ENCODE results near the gene WNT10A.

WNT10A gene

DNA sequence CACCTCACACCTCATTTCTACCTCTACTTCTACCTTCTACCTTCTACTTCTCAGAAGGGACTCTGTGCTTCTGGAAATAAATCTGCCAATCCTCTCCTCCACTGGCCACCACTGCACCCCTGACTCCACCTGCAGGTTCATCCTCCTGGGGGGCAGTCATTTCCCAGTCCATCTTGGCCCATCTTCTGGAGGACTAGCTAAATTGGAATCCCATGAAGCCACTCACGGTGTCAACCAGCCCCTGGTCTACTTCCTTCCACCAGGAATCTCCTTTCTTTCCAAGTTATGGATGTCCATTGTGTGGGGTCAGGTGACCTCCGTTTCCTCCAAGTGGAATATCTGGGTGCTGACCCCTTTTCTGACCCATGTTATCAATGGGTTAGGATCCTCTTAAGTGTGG, 3.9 kb downstream of the WNT10A start:
- Histone ChIP-seq H2BK120ac (ENCODE audit: insufficient read depth, low read length, poor library complexity) (no peak overlapping the region), H3K4me2 (ENCODE audit: low read length) (no peak overlapping the region), H3K79me1 (ENCODE audit: low read length) (no peaks in the 10 kb centered on the region), H2AK5ac (ENCODE audit: low read length) (no peak overlapping the region), H3K27me3 (ENCODE audit: insufficient read depth, low read length) (peaks cover 66% of the 10 kb centered on the region), H3K14ac (ENCODE audit: low read length) (no peak overlapping the region), H3K27ac (ENCODE audit: low read depth, low read length) (no peak overlapping the region), H3K4me1 (ENCODE audit: control insufficient read depth in 1 of 2, insufficient read depth in 2 of 2, low read length in 2 of 2) (peaks cover 9 to 10% of the 10 kb centered on the region in 2 experiments), H4K8ac (ENCODE audit: low read depth, low read length) (no peak overlapping the region), H2BK12ac (ENCODE audit: low read length) (no peak overlapping the region), H2AFZ (ENCODE audit: insufficient read depth, low read length, poor library complexity) (no peak overlapping the region), H4K91ac (ENCODE audit: low read depth, low read length) (no peak overlapping the region), H3K9me3 (ENCODE audit: insufficient read depth, low read depth, low read length) (peaks cover 10% of the 10 kb centered on the region), H3K9ac (ENCODE audit: low read length) (no peak overlapping the region), H3K4ac (ENCODE audit: low read depth, low read length) (no peak overlapping the region), H3K18ac (ENCODE audit: low read length) (no peak overlapping the region), H3K23ac (ENCODE audit: low read length) (no peak overlapping the region), H3K79me2 (ENCODE audit: control insufficient read depth, insufficient read depth, low read length, poor library complexity) (no peaks in the 10 kb centered on the region), H3K4me3 (ENCODE audit: low read depth, low read length) (no peak overlapping the region), H4K12ac (ENCODE audit: low read depth, low read length) (no peak overlapping the region), H3K36me3 (ENCODE audit: control insufficient read depth in 1 of 2, insufficient read depth in 2 of 2, low read length in 2 of 2) (no peaks in the 10 kb centered on the region), H2BK5ac (ENCODE audit: low read depth, low read length, poor library complexity) (no peak overlapping the region)
- no CpG with 5 or more reads among the region's 2 CpGs for WGBS (ENCODE audit: extremely low coverage, insufficient coverage, insufficient read length)
- no peak for DNase-seq

DNA sequence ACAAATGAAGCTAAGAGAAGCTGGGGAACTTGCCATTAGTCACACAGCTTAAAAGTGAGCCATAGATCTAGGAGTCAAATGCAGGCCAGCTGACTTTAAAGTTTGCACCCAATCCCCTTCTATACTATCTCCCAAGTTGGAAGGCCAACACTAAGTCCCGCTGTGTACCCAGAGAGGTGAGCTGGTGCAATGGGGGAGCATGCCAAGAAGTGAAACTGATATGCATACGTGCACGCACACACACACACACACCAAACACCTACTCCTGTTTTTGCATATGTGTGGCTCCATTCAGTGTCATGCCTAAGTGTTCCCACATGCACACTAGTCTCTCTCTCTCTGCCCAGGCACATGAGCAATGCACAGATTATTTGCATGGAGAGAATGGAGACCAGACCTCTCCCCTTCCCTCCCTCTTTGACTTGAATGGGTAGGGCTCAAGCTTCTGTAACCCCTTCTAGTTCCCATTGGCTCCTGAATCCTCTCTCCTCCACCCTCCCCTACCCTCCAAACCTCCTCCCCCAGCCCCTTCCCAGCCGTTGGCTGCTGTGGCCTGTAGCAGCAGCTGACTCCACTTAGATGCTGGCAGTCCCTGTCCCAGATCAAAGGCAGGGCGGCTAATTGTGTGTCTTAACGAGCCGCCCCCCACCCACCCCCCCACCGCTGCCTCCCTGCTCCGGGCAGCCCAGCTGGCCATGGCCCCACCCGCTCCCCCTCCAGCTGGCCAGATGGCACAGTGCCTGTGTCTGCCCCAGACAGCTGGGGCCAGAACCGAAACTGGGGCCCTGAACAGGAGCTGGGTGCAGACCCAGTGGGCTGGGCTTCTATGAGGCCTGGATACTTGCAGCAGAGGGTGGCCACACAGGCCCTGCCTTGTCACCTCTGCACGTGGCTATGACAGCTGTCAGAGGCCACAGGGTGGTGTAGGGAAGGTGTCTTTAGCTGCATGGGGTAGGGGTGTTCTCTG, 5.6 kb downstream of the WNT10A start:
- WGBS (ENCODE audit: extremely low coverage, insufficient coverage, insufficient read length): no CpG with 5 or more reads among the region's 12 CpGs
- no peak overlapping the region for H4K8ac ChIP-seq (ENCODE audit: low read depth, low read length)
- peaks cover 58% of the 10 kb centered on the region for H3K27me3 ChIP-seq (ENCODE audit: insufficient read depth, low read length)
- H3K4ac ChIP-seq (ENCODE audit: low read depth, low read length): no peak overlapping the region
- no peak overlapping the region for H2AFZ ChIP-seq (ENCODE audit: insufficient read depth, low read length, poor library complexity)
- no peak overlapping the region for H3K23ac ChIP-seq (ENCODE audit: low read length)
- no peak overlapping the region for H2BK5ac ChIP-seq (ENCODE audit: low read depth, low read length, poor library complexity)
- H4K12ac ChIP-seq (ENCODE audit: low read depth, low read length): no peak overlapping the region
- H2BK120ac ChIP-seq (ENCODE audit: insufficient read depth, low read length, poor library complexity): no peak overlapping the region
- H3K14ac ChIP-seq (ENCODE audit: low read length): no peak overlapping the region
- peaks cover 11% of the 10 kb centered on the region for H3K9me3 ChIP-seq (ENCODE audit: insufficient read depth, low read depth, low read length)
- no peak overlapping the region for H2BK12ac ChIP-seq (ENCODE audit: low read length)
- H3K4me2 ChIP-seq (ENCODE audit: low read length): no peak overlapping the region
- H2AK5ac ChIP-seq (ENCODE audit: low read length): no peak overlapping the region
- no peaks in the 10 kb centered on the region for H3K79me2 ChIP-seq (ENCODE audit: control insufficient read depth, insufficient read depth, low read length, poor library complexity)
- no peaks in the 10 kb centered on the region for H3K36me3 ChIP-seq (ENCODE audit: control insufficient read depth in 1 of 2, insufficient read depth in 2 of 2, low read length in 2 of 2)
- H3K18ac ChIP-seq (ENCODE audit: low read length): no peak overlapping the region
- peaks cover 3 to 4% of the 10 kb centered on the region in 2 experiments for H3K4me1 ChIP-seq (ENCODE audit: control insufficient read depth in 1 of 2, insufficient read depth in 2 of 2, low read length in 2 of 2)
- DNase-seq: no peak
- H3K9ac ChIP-seq (ENCODE audit: low read length): no peak overlapping the region
- H4K91ac ChIP-seq (ENCODE audit: low read depth, low read length): no peak overlapping the region
- H3K4me3 ChIP-seq (ENCODE audit: low read depth, low read length): no peak overlapping the region
- H3K27ac ChIP-seq (ENCODE audit: low read depth, low read length): no peak overlapping the region
- no peaks in the 10 kb centered on the region for H3K79me1 ChIP-seq (ENCODE audit: low read length)

DNA sequence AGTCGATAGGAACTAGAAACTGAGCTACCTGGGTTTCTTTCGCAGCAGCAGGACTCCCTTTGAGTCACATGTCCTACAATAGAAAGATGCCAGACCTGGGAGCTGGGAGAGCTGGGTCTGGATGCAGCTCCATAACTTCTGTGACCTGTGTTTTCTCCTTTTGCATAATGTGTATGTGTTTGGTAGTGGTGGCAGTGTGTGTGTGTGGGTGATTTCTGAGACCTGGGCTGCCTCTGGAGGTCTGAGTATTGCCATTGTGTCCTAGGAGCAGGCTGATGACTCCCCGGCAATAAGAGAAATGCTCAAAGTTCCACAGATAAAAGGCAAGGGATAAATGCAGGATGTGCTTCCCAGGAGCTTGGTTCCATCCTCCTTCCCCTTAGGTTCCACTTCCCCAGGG, 6.4 kb downstream of the WNT10A start:
- Histone ChIP-seq H3K27ac (ENCODE audit: low read depth, low read length) (no peak overlapping the region), H3K4ac (ENCODE audit: low read depth, low read length) (no peak overlapping the region), H3K36me3 (ENCODE audit: control insufficient read depth in 1 of 2, insufficient read depth in 2 of 2, low read length in 2 of 2) (no peaks in the 10 kb centered on the region), H3K18ac (ENCODE audit: low read length) (no peak overlapping the region), H2AK5ac (ENCODE audit: low read length) (no peak overlapping the region), H3K4me1 (ENCODE audit: control insufficient read depth in 1 of 2, insufficient read depth in 2 of 2, low read length in 2 of 2) (peaks cover 3 to 4% of the 10 kb centered on the region in 2 experiments), H2AFZ (ENCODE audit: insufficient read depth, low read length, poor library complexity) (no peak overlapping the region), H3K79me2 (ENCODE audit: control insufficient read depth, insufficient read depth, low read length, poor library complexity) (no peaks in the 10 kb centered on the region), H3K9ac (ENCODE audit: low read length) (no peak overlapping the region), H3K9me3 (ENCODE audit: insufficient read depth, low read depth, low read length) (peaks cover 11% of the 10 kb centered on the region), H3K4me3 (ENCODE audit: low read depth, low read length) (no peak overlapping the region), H2BK120ac (ENCODE audit: insufficient read depth, low read length, poor library complexity) (no peak overlapping the region), H3K27me3 (ENCODE audit: insufficient read depth, low read length) (peaks cover 57% of the 10 kb centered on the region), H2BK5ac (ENCODE audit: low read depth, low read length, poor library complexity) (no peak overlapping the region), H4K8ac (ENCODE audit: low read depth, low read length) (no peak overlapping the region), H4K12ac (ENCODE audit: low read depth, low read length) (no peak overlapping the region), H3K4me2 (ENCODE audit: low read length) (no peak overlapping the region), H3K14ac (ENCODE audit: low read length) (no peak overlapping the region), H2BK12ac (ENCODE audit: low read length) (no peak overlapping the region), H4K91ac (ENCODE audit: low read depth, low read length) (no peak overlapping the region), H3K79me1 (ENCODE audit: low read length) (no peaks in the 10 kb centered on the region), H3K23ac (ENCODE audit: low read length) (no peak overlapping the region)
- WGBS (ENCODE audit: extremely low coverage, insufficient coverage, insufficient read length): no CpG with 5 or more reads among the region's 3 CpGs
- no peak for DNase-seq

DNA sequence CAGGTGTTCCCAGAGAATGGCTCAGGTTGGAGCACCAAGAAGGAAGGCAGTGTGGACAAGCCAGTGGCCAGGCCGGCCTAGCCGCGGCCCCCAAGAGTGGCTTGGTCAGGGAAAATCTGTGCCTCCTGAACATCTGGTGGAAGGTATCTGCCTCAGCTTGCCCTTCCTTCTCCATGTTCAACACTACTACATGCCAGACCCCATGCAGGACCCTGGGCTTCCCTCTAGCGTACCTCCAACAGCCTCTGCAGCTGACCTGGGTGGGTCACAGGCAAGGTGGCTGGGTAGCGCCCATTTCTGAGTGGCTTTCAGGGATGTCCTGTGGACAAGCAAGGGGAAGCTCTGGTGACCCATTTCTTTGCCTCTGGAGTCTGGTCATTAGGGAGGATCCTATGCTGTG, 7.7 kb downstream of the WNT10A start:
- H2AFZ ChIP-seq (ENCODE audit: insufficient read depth, low read length, poor library complexity): no peak overlapping the region
- peaks cover 2 to 10% of the 10 kb centered on the region in 2 experiments for H3K4me1 ChIP-seq (ENCODE audit: control insufficient read depth in 1 of 2, insufficient read depth in 2 of 2, low read length in 2 of 2)
- no peak overlapping the region for H3K18ac ChIP-seq (ENCODE audit: low read length)

More for the DNA sequence above, 7.7 kb downstream of the WNT10A start:
- H3K79me1 ChIP-seq (ENCODE audit: low read length): no peaks in the 10 kb centered on the region
- no peak overlapping the region for H2BK120ac ChIP-seq (ENCODE audit: insufficient read depth, low read length, poor library complexity)
- H2BK5ac ChIP-seq (ENCODE audit: low read depth, low read length, poor library complexity): no peak overlapping the region
- no peaks in the 10 kb centered on the region for H3K79me2 ChIP-seq (ENCODE audit: control insufficient read depth, insufficient read depth, low read length, poor library complexity)
- H2AK5ac ChIP-seq (ENCODE audit: low read length): no peak overlapping the region
- no CpG with 5 or more reads among the region's 5 CpGs for WGBS (ENCODE audit: extremely low coverage, insufficient coverage, insufficient read length)
- no peak overlapping the region for H2BK12ac ChIP-seq (ENCODE audit: low read length)
- no peak overlapping the region for H4K8ac ChIP-seq (ENCODE audit: low read depth, low read length)
- H3K27ac ChIP-seq (ENCODE audit: low read depth, low read length): no peak overlapping the region
- H3K27me3 ChIP-seq (ENCODE audit: insufficient read depth, low read length): peaks cover 57% of the 10 kb centered on the region
- no peak overlapping the region for H3K4ac ChIP-seq (ENCODE audit: low read depth, low read length)
- no peak overlapping the region for H3K14ac ChIP-seq (ENCODE audit: low read length)
- peaks cover 11% of the 10 kb centered on the region for H3K9me3 ChIP-seq (ENCODE audit: insufficient read depth, low read depth, low read length)
- H3K4me2 ChIP-seq (ENCODE audit: low read length): no peak overlapping the region
- no peak overlapping the region for H3K4me3 ChIP-seq (ENCODE audit: low read depth, low read length)
- no peak overlapping the region for H3K23ac ChIP-seq (ENCODE audit: low read length)
- H4K12ac ChIP-seq (ENCODE audit: low read depth, low read length): no peak overlapping the region
- no peak overlapping the region for H3K9ac ChIP-seq (ENCODE audit: low read length)
- no peaks in the 10 kb centered on the region for H3K36me3 ChIP-seq (ENCODE audit: control insufficient read depth in 1 of 2, insufficient read depth in 2 of 2, low read length in 2 of 2)
- no peak for DNase-seq
- no peak overlapping the region for H4K91ac ChIP-seq (ENCODE audit: low read depth, low read length)

Measured in trophoblast cell (in vitro differentiated cells and primary cell).